Measurements from ENCODE around the gene NDUFAF4.

NDUFAF4 gene

DNA sequence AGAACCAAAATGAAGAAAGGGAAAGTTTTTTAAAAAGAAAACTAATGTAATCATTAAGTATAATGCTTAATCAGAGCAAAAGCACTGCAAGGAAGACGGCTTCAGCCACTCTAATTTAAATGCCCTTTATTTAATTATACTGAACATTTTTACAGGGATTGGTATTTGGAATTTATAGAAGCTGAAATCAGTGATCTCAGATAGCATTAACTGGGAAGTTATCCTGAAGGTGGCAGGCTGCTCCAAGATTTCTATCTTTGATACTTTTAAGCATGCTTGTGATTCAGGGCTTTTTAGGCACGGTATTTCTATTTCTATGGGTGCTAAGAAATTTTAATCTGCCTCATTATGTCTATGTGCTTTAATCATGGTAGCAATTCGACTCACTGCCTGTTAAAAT is 1.3 kb upstream of the NDUFAF4 start:
- DNase-seq (ENCODE audit: low spot score), result no peak

DNA sequence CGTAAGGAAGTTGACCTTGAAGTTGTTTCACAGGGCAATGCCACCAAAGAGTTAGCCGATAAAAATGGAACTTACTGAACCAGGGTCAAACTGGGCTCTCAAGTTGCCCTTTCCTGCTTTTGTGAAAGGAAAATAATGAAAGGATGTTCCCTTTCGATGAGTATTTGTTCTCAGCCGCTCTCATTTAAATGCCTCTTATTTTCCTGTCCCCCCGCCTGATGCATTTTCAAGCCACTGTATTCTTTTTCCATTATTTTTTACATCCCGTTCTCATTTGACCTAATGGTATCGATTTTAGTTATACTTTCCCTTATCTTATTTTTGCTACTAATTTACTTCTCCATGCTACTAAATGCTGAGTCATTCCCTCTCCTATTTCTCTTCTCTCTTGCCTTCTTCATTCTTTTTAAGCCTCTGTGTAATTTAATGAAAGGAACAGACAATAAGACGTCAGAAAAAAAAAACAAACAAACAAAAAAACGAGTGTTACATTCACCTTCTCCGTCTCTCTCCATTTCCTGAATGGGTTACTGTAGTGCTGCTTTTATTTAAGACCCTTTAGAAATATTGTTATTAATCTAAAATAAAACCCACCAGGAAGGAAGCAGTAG is 655 bp upstream of the NDUFAF4 start:
- DNase-seq (ENCODE audit: low spot score), result peak; percentile 21

- no peak for DNase-seq (ENCODE audit: low spot score)
These were observed 8.5 kb downstream of the NDUFAF4 start for GRCh38 chr6:96889146-96889545.

DNA sequence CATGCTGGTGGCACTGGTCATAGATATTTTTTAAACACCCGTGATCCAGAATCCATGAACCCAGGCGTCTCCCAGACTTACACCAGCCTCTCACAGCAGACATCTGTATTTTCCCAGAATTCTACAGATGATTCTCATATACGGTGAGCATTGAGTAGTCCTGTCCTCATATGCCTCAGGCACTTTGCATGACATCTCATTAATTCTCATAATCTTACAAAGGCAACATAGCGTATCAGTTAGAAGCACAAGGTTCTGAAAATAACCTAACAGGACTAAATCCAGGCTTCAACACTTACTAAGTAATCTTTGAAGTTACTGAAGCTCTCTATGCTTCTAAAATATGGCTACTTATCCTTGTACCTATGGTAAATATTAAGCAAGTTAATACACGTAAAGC is 8.9 kb downstream of the NDUFAF4 start:
- DNase-seq (ENCODE audit: low spot score), result no peak

GRCh38 chr6:96886519-96886918 is 11.2 kb downstream of the NDUFAF4 start:
- DNase-seq (ENCODE audit: low spot score), result no peak

DNA sequence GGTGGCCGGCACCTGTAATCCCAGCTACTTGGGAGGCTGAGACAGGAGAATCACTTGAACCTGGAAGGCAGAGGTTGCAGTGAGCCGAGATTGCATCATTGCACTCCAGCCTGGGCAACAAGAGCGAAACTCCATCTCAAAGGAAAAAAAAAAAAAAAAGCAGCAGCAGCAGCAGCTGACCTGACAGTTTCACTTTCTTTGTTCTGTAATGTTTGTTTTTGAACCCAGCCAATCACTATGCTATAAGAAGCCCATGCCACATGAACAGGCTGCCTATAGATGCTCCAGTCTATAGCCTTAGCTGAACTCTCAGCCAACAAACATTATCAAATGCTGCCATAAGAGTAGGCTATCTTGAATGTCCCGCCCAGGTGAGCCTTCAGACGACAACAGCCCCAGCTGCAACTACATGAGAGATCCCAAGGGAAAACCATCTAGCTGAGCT is 12.5 kb downstream of the NDUFAF4 start:
- peak; percentile 31 for DNase-seq (ENCODE audit: low spot score)

- no peak for DNase-seq (ENCODE audit: low spot score)
These were observed 19.5 kb downstream of the NDUFAF4 start for GRCh38 chr6:96878143-96878542.

GRCh38 chr6:96876886-96877545 is 20.7 kb downstream of the NDUFAF4 start:
- DNase-seq (ENCODE audit: low spot score), result no peak

DNA sequence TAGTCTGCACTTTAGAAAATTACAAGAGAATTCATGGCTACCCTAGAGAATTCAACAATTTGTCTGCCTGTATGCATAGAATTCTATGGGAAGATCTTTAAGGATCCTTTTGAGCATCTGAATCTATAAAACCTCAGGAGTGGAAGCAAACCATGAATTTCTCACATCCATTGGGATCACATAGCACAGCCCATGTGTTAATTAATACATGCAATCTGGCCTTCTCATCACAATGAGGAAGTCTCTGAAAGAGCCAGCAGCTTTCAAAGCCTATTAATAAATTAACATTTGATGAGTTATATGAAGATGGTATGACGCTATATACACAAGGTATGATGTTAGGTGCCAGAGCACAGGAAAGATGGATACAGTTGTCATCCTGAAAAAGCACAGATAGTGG is 24.7 kb downstream of the NDUFAF4 start:
- DNase-seq (ENCODE audit: low spot score), result no peak

DNA sequence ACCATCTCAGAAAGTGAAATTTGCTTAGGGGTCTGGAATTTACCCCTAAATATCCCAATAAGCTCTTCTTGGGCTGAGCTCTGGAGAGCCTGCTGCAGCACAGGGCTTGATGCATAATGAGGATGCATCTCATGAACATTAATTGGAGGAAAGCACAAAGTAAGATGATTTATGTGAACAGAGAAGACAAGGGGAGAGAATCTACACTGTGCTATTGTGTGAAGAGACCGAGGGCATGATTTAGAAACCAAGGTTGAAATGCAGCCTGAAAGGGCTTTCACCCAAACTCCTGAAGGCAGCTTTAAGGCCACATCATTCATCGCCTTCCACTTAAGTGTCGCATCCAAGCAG is 32.7 kb downstream of the NDUFAF4 start:
- DNase-seq (ENCODE audit: low spot score), result no peak

GRCh38 chr6:96864216-96865054 is 33.3 kb downstream of the NDUFAF4 start:
- no peak for DNase-seq (ENCODE audit: low spot score)

- DNase-seq (ENCODE audit: low spot score), result no peak
These were observed 35.1 kb downstream of the NDUFAF4 start for GRCh38 chr6:96862560-96862959.

DNA sequence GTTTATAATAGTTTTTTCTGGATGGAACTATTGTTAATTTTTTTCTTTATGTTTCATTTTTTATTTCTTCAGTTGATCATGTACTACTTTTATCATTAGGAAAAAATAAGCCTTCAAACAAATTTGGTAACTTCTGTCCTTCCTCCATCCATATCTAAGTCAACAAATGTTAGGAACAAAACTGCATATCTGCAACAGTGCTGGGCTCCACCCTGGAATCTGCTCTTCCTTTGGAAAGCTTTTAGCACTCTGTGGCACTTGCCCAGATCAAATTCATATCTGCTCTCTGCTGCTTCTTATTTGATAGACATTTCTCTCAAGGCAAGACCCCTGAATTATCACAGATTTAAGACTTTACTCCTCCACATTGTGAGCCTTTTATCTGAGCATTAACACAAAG is 36.1 kb downstream of the NDUFAF4 start:
- DNase-seq (ENCODE audit: low spot score), result no peak

DNA sequence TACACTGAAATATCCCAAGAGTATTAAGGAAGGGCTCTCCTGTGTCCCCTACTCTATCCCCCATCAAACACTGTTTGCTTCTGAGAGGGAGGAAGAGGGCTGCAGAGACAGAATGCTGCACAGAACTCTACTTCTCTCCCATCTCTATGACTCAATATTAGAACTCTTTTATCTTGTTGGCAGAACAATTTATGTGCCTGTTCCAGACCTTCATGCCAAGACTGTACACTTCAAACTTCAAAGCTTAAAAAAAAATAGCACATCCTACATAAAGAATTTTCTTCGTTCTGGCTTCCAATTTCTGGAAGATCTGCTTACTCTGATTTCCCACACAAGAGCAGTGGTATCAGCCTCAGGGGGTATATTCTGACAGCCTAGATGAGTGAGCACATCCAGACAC is 40.8 kb downstream of the NDUFAF4 start:
- DNase-seq (ENCODE audit: low spot score), result no peak

DNA sequence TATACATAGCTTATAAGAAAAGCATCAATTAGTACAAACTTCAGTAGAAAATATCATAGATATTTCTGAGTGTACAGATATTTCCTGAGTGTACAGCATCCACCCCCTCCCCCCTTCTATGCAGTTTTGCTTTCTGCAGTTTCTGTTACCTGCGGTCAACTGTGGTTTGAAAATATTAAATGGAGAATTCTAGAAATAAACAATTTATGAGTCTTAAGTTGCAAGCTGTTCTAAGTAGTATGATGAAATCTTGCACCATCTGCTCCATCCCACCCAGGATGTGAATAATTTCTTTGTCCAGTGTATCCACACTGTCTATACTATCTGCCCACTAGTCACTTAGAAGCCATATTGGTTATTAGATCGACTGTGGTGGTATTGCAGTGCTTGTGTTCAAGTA is 44.6 kb downstream of the NDUFAF4 start:
- DNase-seq (ENCODE audit: low spot score), result no peak

- DNase-seq (ENCODE audit: low spot score), result no peak
These were observed 45.1 kb downstream of the NDUFAF4 start for GRCh38 chr6:96852605-96853004.

- DNase-seq (ENCODE audit: low spot score), result no peak
These were observed 45.8 kb downstream of the NDUFAF4 start for GRCh38 chr6:96851858-96852257.

GRCh38 chr6:96849615-96850014 is 48.1 kb downstream of the NDUFAF4 start:
- DNase-seq (ENCODE audit: low spot score), result no peak

DNA sequence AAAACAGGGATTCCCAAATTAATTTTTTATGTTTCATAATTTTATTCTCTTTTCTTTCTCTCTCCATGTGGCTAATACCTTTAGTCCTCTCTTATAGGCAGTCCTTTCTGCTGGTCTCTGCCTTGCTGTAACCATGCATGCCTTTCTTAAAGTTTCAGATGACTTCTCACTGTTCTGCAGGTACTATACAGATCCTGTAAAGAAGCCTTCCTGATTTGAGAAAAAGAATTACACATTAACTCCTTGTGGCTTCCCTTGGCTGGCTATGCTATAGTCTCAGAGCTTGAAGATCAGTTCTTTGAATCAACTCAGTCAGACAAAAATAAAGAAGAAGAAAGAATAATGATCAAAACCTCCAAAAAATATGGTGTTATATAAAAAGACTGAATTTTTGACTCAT is 53.2 kb downstream of the NDUFAF4 start:
- DNase-seq (ENCODE audit: low spot score), result no peak

DNA sequence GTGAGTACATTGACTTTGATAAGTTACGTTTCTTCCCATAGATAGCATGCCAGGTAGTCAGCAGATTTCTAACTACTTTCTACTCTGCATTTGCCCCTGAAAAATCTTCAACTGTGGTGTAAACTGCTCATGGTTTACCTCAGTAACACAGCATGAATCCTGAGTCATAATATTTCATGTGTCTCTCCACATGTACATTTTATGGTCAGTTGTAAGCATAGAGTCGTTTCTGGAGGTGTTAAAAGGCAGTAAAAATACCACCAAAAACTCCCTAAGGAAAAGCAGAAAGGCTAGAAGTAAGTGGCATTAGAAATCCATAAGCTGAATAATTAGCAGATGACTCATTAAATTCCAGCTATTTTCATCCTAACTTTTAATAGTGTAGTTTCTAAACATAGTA is 56.3 kb downstream of the NDUFAF4 start:
- no peak for DNase-seq (ENCODE audit: low spot score)
